ENCODE data around the gene SLC5A10. TPM values are rescaled to one million over a fixed set of nuclear protein-coding genes. Genes with fewer than 3 reads are reported as not detected.
"Not testable (repeated sequence)": the region's sequence is repeated elsewhere in the genome, so short reads cannot be mapped to it uniquely, and the experiment has no call there.

SLC5A10 gene
- total RNA-seq, 1 donor from 2014 or later = 0.20 TPM

DNA sequence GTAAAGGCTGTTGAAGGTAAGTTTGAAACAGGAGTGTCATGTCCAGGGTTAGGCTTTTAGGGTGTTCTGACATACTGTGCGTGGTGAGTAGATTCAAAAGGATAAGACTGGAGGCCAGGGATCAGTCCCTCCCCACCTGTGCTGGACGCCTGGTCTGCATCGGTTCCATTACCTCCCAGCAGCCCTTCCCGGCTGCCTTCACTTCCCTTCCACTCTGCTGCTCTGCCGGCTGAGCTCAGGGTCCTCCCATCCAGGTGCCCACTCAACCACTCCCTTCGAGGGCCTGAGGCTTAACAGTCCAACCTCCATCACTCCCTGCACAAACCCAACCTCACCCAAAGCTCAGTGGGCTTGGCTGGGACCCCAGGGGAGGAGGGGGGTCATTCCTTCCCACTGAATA, 4.1 kb upstream of the SLC5A10 start:
- no peak for DNase-seq

DNA sequence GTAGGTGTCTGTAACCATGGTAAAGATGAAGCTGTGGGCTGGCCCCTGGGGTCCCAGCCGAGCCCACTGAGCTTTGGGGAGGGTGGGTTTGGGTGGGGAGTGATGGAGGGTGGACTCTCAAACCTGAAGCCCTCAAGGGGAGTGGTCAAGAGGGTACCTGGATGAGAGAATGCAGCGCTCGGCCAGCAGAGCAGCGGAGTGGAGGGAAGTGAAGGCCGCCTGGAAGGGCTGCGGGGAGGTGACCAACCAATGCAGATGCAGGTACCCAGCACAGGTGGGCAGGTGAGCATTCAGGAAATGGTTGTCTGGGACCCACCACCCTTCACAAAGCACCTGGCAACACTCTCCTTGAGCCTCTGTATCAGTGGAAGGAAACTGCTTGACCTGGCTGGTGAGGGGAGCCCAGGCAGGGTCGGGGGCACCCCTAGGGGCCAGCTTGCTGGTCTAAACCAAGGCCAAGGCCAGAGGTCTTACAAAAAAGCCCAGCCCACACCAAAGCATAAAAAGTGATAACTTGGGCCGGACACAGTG, 3.4 kb upstream of the SLC5A10 start:
- DNase-seq = no peak

DNA sequence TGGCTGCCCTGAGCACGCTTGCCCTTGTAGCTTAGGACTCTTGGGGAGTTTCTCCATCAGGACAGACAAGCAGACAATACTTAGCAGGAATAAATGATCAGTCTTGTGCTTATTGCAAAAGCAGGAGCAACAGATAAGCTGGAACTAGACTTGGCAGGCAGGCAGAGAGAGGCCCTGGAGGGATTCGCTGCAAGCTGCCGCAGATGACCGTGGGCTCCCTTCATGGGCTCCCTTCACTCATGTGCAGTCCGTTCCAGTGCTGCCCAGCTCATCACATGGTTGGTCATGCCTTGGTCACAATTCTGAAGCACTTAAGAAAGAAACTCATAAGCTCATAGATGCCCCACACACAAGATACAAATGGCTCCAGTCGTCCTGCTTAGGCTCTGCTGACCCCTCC, 2.4 kb upstream of the SLC5A10 start:
- no peak for DNase-seq

DNA sequence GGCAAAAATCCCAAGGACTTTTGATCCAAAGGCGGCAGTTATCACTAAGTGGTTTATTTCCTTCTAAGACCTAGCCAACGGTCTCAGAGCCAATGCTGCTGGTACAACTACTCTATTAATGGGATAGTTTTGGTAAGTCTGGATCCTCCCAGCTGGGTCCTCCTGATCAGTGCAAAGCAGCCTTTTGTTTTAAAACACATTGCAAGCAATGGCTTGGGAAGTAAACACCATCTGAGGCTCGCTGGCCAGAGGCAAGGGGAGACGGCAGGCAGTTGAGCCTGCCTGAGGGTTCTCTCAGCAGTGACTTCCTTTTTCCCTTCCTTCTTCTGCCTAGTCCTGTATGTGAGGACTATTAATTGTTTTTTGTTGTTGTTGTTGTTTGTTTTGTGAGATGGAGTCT, 1.6 kb upstream of the SLC5A10 start:
- no peak for DNase-seq

DNA sequence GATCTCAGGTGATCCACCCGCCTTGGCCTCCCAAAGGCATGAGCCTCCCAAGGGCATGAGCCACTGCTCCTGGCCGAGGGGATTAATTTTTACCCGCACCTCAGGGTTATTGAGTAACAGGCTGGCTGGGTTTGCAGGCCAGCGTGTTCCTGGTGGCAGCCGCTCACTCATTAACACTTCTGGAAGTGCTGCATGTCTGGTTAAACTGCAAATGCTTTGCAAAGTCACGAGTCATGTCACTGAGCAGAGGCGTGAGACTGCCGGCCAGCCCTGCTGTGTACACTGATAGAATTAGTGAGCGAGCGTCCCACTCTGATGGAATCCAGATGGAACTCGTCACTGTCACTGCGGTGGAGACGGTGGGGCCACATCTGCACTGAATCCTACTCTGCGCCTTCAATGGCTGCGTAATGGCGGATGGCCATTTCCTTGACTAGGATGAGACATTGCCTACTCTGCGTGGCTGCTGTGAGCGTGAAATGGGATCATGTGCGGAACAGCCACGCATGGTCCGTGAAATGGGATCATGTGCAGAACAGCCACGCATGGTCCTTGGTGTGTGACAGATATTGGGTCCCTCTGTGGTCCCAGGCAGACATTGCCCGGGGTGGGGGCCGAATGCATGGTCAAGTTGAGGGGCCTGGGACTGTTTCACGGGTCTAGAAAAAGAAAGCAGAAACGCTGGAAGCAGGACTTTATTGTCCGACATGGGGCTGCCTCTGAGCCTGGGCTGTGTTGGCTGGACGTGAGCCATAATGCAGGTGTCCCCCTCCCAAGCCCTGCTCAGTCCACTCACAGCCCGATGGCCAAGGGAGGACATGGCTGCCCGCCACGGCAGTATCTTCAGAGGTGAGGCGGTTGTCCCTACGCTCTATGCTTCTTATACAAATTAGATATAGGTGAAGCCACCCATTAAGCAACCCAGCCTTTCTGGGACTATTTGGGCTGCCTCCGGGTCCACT, 740 bp upstream of the SLC5A10 start:
- no peak for DNase-seq

DNA sequence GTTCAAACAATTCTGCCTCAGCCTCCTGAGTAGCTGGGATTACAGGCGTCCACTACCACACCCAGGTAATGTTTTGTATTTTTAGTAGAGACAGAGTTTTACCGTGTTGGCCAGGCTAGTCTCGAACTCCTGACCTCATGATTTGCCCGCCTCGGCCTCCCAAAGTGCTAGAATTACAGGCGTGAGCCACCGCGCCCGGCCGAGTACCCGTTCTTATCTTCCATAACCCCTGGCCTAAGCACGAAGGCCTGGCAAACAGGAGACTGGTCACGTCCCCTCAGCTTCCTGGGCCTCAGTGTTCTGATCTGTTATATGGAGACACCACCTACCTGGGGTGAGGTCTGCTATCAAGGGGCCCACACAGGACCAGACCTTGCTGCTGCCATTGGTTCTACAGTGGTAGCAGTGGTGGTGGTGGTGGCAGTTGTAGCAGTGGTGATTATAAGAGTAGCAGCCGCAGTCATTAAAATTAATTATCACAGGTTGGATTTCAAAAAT, 1.3 kb downstream of the SLC5A10 start:
- no peak for DNase-seq

DNA sequence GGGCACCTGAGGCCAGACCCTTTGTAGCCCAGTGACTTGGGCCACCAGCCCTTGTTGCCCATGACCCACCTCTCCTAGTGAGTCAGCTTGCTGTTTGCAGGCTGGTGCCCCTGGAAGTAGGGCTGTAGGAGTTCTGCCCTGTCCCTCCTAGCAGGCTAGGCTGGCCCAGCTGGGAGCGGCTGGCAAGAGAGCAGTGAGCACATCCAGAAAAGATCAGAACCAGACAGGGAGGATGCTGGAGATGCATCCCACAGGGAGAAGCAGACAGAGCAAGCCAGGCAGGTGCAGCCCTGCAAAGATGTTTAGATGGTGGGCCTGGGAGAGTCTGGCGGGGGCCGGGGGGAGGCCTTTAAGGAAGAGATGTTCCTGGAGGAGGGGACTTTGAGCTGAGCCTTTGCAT, 2.4 kb downstream of the SLC5A10 start:
- no peak for DNase-seq

DNA sequence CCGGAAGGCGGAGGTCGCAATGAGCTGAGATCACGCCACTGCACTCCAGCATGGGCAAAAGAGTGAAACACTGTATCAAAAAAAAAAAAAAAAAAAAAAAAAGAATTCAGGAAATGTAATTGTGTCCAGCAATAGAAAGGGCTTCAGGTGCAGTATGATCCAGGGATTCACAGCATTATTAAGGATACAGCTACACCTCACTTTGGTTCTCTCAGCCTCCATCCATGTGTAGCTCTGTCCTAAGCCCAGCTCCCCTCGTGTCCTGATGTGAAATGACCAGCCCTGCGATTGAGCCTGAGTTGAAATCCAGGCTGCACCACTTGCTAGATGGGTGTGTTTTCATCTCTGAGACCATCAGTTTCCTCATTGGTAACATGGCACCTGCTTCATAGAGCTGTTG, 3.0 kb downstream of the SLC5A10 start:
- DNase-seq = no peak

DNA sequence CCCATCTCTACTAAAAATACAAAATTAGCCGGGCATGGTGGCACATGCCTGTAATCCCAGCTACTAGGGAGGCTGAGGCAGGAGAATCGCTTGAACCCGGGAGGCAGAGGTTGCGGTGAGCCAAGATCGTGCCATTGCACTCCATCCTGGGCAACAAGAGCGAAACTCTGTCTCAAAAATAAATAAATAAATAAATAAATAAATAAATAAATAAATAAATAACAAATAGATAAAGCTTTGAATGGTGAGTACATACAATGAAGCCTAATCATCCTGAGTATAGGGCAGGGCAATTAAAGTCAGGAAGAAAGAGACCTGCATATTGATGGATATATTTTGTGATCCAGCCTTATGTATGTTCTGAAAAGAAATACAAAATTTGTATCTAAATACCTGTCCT, 4.1 kb downstream of the SLC5A10 start:
- not testable (repeated sequence) for DNase-seq

DNA sequence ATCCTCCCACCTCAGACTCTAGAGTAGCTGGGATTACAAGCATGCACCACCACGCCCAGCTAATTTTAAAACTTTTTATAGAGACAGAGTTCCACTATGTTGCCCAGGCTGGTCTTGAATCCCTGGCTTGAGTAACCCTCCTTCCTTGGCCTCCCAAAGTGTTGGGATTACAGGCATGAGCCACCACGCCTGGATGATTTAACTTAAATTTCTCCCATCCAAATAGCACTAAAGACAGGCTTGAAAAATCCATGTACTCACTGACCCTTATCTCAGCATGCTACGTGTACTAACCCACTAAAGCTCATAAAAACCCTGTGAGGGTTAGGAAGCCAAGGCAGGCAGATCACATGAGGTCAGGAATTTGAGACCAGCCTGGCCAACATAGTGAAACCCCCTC, 4.6 kb downstream of the SLC5A10 start:
- no peak for DNase-seq

DNA sequence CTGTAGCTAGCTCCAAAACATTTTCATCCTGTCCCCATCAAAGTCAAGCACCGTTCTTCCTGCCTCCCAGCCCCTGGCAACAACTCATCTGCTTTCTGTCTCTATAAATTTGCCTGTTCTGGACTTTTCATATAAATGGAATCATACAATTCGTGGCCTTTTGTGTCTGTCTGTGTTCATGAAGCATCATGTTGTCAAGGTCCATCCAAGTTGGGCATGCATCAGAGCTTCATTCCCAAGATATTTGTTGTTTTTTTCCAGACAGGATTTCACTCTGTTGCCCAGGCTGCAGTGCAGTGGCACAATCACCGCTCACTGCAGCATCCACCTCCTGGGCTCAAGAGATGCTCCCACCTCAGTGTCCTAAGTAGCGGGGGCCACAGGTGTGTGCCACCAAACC, 5.9 kb downstream of the SLC5A10 start:
- DNase-seq = no peak

DNA sequence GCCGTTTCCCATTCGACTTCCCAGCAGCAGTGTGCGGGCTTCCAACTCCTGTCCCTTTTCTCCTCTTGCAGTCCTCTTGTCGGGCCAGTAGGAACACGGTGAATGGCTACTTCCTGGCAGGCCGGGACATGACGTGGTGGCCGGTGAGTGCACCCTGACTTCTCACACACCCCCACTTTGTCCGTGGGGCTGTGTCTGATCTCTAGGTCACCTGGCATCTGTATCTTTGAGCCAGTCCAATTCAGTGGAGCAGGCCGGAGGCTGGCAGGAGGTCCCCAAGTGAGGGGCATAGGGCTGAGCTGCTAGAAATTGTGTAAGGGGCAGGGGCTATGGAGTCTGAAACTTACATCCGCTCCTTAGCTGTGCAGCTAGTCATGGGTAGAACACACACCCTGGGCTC, 6.6 kb downstream of the SLC5A10 start:
- no peak for DNase-seq

DNA sequence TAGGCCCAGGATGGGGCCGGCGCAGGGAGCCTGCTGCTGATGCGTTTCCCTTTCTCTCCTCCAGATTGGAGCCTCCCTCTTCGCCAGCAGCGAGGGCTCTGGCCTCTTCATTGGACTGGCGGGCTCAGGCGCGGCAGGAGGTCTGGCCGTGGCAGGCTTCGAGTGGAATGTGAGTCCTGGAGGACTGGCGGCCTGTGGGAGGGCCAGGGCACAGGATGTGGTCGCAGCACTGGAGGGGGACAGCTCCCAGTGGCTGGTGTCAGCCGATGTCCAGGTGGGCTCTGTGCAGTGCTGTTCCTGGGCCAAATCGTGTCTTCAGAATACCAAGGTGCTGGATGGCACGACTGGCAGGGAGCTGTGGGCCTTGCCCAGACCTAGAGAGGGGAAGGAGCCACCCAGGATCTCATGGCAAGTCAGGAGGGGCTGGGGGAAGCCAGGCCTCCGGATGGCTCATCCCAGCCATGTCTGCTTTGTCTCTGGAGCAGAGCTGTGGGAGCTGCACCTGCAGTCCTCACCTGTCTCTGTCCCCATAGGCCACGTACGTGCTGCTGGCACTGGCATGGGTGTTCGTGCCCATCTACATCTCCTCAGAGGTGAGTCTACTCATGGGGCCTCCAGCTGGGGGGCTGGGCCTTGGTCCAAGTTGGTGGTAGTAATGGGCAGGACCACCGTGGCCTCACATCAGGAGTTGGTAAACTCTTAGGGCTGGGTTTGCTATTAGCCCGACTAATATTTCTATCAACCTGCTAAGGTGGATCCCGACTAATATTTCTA, 7.3 kb downstream of the SLC5A10 start:
- DNase-seq = no peak

DNA sequence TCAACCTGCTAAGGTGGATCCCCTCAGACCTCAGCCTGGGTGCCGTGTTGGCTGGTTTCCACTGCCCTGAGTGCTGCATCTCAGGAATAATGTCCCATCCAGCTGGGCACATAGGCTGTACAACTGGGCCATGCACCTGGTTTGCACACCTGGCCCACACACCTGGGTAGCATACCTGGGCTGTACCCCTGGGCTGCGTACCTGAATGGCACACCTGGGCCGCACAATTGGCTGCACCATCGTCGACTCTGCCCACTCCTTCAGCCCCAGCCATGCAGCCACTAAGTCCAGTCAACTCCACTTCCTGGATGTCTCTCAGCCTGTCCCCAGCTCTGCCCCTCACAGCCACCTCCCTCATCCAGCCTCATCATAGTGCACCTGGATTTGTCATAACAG, 7.9 kb downstream of the SLC5A10 start:
- no peak for DNase-seq

DNA sequence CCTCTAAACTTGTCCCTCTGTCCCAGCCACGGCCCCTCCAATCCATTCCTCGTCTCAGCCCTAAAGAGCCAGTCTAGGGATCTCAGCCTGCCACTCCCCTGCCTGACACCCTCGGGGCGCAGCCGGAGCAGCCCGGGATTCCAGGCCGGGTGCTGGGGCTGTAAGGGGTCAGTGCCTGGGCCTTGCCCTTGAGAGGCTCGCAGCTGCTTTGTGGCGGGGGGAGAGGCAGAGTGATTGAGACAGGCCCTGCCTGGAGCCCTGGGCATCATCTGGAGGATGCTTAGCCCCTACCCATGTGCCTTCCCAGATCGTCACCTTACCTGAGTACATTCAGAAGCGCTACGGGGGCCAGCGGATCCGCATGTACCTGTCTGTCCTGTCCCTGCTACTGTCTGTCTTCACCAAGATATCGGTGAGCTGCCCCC, 8.3 kb downstream of the SLC5A10 start:
- no peak for DNase-seq

DNA sequence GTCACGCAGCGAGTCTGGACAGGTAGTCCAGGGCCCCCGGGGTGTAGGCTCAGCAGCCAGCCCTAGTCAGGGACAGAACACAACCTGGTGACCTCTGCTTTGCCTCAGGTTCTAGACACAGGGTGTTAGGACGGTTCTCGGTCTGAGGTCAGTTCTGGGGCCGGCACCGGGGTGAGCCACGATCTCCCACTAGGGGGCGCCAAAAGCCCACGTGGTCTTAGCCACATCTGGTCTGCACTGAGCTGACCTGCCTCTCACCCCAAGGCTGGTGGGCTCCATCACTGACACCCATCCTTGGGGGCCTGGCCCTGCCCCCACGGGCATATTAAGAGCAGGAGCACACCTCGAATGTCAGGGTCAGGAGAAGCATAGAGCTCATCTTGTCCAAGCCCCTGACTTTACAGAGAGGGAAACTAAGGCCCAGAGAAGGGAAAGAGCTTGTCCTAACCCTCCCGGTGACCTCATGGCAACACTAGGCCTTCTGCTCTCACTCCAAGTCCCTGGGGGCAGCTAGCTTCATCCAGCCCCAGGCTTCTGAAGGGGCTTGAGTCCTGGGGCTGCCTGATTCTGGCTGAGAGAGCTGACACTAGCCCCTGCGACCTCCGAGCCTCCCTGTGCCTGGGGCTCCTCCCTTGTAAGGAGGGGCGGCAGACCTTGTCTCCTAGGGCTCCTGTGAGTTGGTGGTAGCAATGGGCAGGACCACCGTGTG, 9.0 kb downstream of the SLC5A10 start:
- DNase-seq = peak; percentile 17

DNA sequence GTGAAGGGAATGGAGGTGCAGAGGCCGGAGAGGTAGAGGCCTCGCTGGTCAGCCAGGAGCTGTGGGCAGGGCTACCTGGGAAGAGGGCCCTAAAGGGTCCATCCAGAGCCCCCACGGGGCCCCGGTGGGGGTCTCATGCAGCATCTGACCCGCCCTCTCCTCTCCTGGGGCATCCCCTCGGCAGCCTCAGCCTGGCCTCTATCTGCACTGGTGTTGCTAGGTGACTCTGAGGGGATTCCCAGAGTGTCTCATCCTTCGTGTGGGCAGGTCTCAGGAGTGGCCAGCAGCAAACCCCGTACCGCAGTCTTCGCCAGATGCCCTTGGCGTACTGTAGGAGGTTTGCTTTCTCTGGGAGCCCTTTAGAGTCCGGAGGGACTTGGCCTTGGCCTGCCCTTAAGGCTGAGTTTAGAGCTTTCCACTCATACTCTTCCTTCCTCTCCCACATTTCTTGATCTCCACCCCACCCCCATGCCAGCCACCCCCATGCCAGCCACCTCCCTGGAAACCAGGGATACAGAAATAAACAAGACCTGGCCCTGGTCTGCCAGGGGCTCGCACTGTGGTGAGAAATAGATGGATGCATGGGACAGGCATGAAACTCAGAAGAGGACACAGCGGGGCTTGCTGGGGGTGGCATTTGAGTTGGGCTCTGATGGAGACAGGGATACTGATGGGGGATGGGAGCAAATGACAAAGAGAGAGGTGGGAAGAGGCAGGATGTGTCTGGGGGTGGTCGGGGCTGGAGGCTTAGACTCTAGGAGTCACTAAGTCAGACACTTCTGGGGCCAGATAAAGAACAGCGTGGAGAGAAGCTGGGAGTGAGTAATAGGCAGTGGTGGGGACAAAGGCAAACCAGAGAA, 9.9 kb downstream of the SLC5A10 start:
- DNase-seq = no peak

DNA sequence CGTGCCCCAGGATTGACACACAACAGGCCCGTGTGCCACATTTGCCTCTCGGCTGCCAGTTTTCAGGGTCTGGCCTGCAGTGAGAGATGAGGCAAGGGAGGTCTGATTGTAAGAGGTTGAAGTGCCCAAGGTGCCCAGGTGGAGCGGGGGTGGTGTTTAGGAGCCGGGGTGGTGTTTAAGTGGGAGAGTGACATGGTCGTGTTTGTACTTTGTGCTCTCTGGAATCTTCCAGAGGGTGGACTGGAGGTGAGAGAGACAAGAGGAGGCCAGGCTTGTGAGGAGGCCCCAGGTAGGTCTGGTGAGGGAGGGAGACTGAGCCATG, 10.5 kb downstream of the SLC5A10 start:
- DNase-seq = no peak

DNA sequence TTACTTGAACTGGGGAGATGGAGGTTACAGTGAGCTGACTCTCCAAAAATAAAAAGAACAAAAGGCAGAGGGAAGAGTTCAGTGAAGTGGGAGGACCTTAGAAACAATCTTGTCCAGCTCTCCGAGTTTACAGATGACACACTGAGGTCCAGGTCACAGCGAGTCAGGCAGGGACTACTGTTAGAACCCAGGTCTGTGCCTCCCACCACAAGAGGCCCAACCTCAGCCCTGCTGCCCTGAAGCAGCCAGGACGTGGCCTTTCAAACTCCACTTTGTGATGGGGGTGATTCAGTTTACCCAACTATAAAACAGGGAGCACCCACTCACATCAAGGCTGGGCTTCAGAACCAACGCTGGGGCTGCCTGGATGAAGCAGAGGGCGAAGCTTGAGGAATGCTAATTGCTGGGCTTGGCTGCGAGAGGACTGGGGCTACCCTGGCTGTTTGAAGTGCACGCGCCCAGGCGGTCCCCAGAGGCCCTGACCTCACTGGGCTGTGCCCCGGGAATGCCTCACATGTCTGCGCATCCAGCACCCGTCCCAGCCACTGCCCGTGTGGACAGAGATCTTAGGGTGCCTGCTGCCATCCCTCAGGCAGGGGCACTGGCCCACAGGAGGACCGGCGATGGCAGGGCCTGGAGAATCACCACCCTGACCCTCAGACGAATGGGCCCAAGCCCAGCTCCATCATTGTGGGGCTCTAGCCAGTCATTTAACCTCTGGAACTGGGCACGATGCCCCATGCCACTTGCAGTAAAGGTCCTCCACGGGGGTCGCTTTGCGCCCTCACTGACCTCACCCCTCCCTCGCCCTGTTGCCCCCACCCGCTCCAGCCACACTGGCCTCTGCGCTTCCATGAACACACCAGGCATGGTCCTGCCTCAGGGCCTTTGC, 11.4 kb downstream of the SLC5A10 start:
- DNase-seq = no peak

DNA sequence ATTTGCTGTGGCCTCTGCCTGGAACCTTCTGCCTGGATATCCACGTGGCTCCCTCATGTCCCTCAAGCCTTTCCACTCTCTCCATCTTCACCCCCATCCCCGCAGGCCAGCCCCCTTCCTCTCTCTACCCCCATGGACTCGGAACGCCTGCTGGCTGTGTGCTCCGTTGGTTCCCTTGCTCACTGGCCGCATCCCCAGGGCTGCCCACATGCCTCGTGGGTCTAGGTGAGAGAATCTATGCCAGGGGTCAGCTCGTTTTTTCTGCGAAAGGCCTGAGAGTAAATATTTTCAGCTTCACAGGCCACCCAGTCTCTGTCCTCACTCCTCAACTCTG, 12.0 kb downstream of the SLC5A10 start:
- no peak for DNase-seq

DNA sequence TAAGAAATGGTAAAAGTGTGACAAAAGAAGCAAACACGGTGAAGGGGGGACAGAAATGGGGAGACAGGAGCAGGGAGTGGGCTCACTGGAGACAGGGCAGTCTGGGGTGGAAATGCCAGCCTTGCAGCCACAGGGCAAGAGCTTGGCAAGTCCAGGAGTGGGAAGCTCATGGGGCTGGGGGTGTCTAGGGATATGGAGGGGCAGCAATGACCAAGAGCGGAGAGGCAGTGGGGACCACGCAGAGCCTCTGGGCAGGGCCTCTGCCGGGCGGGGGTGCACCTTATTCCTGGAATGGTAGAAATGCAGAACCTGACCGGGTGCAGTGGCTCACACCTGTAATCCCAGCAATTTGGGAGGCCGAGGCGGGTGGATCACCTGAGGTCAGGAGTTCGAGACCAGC, 12.6 kb downstream of the SLC5A10 start:
- no peak for DNase-seq

Data from skin of body (tissue), 2 donors.